OCI-LY7 (cell line): Measurements from ENCODE around the gene C4B. TPM values are rescaled to one million over a fixed set of nuclear protein-coding genes. Genes with fewer than 3 reads are reported as not detected.

Experiments
- BruUV-seq: library from RNA; stranded (reverse); fragments of 400-500 nt; replicated peaks from 2 replicates; lab custom pipeline; 2021; lab: Mats Ljungman, UMichigan
- CTCF ChIA-PET: fragments of 300-600 bp; sonication (Branson Sonifier 250); formaldehyde crosslinking; loops from one replicate; lab custom pipeline; 2022; ENCODE audit warnings: antibody characterized with exemption; ENCODE audit not compliant: unreplicated experiment; lab: Charles Lee
- POLR2A ChIA-PET: fragments of 300-600 bp; sonication (Branson Sonifier 250); formaldehyde crosslinking; loops from one replicate; lab custom pipeline; 2022; ENCODE audit warnings: antibody characterized with exemption; lab: Charles Lee
- DNase-seq: peaks from one replicate; pipeline ENCODE4 v3.0.0-alpha.2; 2015; ENCODE audit warnings: low spot score
- H2AFZ ChIP-seq: fragments of 200-600 bp; sonication (generic), shearing (Covaris generic); 2 replicates; pipeline ENCODE4 v1.6.1; 2014; ENCODE audit warnings: mild to moderate bottlenecking, antibody characterized with exemption, low read length, moderate library complexity
- H3K27ac ChIP-seq: fragments of 200-600 bp; sonication (generic); 2 replicates; pipeline ENCODE4 v1.5.1; 2014; ENCODE audit warnings: mixed run types, low read depth, mild to moderate bottlenecking, moderate library complexity, low read length, inconsistent platforms; ENCODE audit not compliant: poor library complexity, severe bottlenecking
- H3K36me3 ChIP-seq: fragments of 200-600 bp; sonication (generic); 2 replicates; pipeline ENCODE4 v1.6.1; 2014; ENCODE audit warnings: mild to moderate bottlenecking, antibody characterized with exemption, low read length, moderate library complexity, mixed read lengths; ENCODE audit not compliant: insufficient read depth
- H3K4me1 ChIP-seq: fragments of 200-600 bp; sonication (generic); 2 replicates; pipeline ENCODE4 v1.5.1; 2014; ENCODE audit warnings: mild to moderate bottlenecking, low read length; ENCODE audit not compliant: insufficient read depth, poor library complexity, severe bottlenecking
- H3K4me2 ChIP-seq: fragments of 200-600 bp; sonication (generic); 2 replicates; pipeline ENCODE4 v1.6.1; 2014; ENCODE audit warnings: mild to moderate bottlenecking, low read length
- H3K4me3 ChIP-seq: fragments of 200-600 bp; sonication (generic); 2 replicates; pipeline ENCODE4 v1.5.1; 2014; ENCODE audit warnings: mild to moderate bottlenecking, low read depth, low read length; ENCODE audit not compliant: poor library complexity, severe bottlenecking
- H3K79me2 ChIP-seq: fragments of 200-600 bp; sonication (generic); 2 replicates; pipeline ENCODE4 v1.6.1; 2016; ENCODE audit warnings: low read depth, mild to moderate bottlenecking, low read length, moderate library complexity, mixed read lengths; ENCODE audit not compliant: insufficient read depth
- H3K9me2 ChIP-seq: fragments of 200-600 bp; sonication (generic); 2 replicates; pipeline ENCODE4 v1.6.1; 2016; ENCODE audit warnings: mild to moderate bottlenecking, low read length, mixed read lengths; ENCODE audit not compliant: insufficient read depth
- H3K9me3 ChIP-seq: fragments of 200-600 bp; sonication (generic); 2 replicates; pipeline ENCODE4 v1.6.1; 2014; ENCODE audit warnings: mild to moderate bottlenecking, mixed run types, low read length, mixed read lengths
- H4K20me1 ChIP-seq: fragments of 200-600 bp; sonication (generic); 2 replicates; pipeline ENCODE4 v1.6.1; 2014; ENCODE audit warnings: mild to moderate bottlenecking, antibody characterized with exemption, low read length, moderate library complexity, mixed read lengths; ENCODE audit not compliant: insufficient read depth
- EZH2phosphoT487 ChIP-seq: fragments of 200-600 bp; sonication (generic); IDR thresholded peaks from 2 replicates; pipeline ENCODE4 v1.6.1; 2018; ENCODE audit warnings: low read depth, borderline replicate concordance, mild to moderate bottlenecking, mixed run types, antibody characterized with exemption, low read length, moderate library complexity, mixed read lengths
- intact Hi-C: fragments of 100-400 bp; cut with micrococcal nuclease; formaldehyde crosslinking; loops from one replicate; pipeline ENCODE4 v1.10.0; 2022; ENCODE audit not compliant: unreplicated experiment
- total RNA-seq, 2 experiments: library from RNA; depleted of rRNA in 1 of 2; stranded (reverse); fragments of >200 nt in 1 of 2; shearing (Covaris generic) in 1 of 2; gene quantifications; 2 replicates each; pipeline ENCODE4 v1.2.3, GENCODE V29; 2014 to 2022
- TF ChIP-seq, protein P1 (sequence below): fragments of 200-600 bp; sonication (generic); conservative IDR thresholded peaks from 2 replicates; pipeline ENCODE4 v1.5.1; 2014; ENCODE audit warnings: mild to moderate bottlenecking, antibody characterized with exemption, low read length, moderate library complexity, mixed read lengths

The C4B gene
- total RNA-seq, 2 experiments from 2014 or later = 2.9 to 3.7 TPM

GRCh38 chr6:32070814-32071543 lies 56.4 kb downstream of the C4B start:
- TF ChIP-seq, protein P1, sequence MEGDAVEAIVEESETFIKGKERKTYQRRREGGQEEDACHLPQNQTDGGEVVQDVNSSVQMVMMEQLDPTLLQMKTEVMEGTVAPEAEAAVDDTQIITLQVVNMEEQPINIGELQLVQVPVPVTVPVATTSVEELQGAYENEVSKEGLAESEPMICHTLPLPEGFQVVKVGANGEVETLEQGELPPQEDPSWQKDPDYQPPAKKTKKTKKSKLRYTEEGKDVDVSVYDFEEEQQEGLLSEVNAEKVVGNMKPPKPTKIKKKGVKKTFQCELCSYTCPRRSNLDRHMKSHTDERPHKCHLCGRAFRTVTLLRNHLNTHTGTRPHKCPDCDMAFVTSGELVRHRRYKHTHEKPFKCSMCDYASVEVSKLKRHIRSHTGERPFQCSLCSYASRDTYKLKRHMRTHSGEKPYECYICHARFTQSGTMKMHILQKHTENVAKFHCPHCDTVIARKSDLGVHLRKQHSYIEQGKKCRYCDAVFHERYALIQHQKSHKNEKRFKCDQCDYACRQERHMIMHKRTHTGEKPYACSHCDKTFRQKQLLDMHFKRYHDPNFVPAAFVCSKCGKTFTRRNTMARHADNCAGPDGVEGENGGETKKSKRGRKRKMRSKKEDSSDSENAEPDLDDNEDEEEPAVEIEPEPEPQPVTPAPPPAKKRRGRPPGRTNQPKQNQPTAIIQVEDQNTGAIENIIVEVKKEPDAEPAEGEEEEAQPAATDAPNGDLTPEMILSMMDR = no peak
- no peak for TF ChIP-seq EZH2phosphoT487
- H3K9me3 ChIP-seq = no peaks in the 10 kb centered on the region
- H4K20me1 ChIP-seq = no peaks in the 10 kb centered on the region
- H3K9me2 ChIP-seq = no peaks in the 10 kb centered on the region
- ChIA-PET CTCF (no interaction called here), POLR2A (interaction anchor here (0.7 kb wide), 2 partner anchors 7 to 173 kb away, joined by 3 to 5 read pairs; no protein-coding TSS in a partner anchor)
- H3K36me3 ChIP-seq = no peaks in the 10 kb centered on the region
- BruUV-seq = no TSS peak
- H3K4me3 ChIP-seq = no peak overlapping the region
- no peak overlapping the region for H3K27ac ChIP-seq
- intact Hi-C loops = no loop called here
- no peaks in the 10 kb centered on the region for H3K4me1 ChIP-seq
- H3K4me2 ChIP-seq = no peak overlapping the region
- no peaks in the 10 kb centered on the region for H3K79me2 ChIP-seq
- no peak for DNase-seq
- H2AFZ ChIP-seq = no peak overlapping the region

- no TSS peak for BruUV-seq
- H3K27ac ChIP-seq = no peak overlapping the region
- no peaks in the 10 kb centered on the region for H3K36me3 ChIP-seq
- no peak overlapping the region for H3K4me3 ChIP-seq
- TF ChIP-seq, protein P1 = no peak
- no peak for TF ChIP-seq EZH2phosphoT487
- intact Hi-C loops = no loop called here
- H3K9me2 ChIP-seq = no peaks in the 10 kb centered on the region
- ChIA-PET CTCF (no interaction called here), POLR2A (no interaction called here)
- no peak for DNase-seq
- no peaks in the 10 kb centered on the region for H3K4me1 ChIP-seq
- H4K20me1 ChIP-seq = no peaks in the 10 kb centered on the region
- no peaks in the 10 kb centered on the region for H3K9me3 ChIP-seq
- H3K4me2 ChIP-seq = no peak overlapping the region
- no peaks in the 10 kb centered on the region for H3K79me2 ChIP-seq
- H2AFZ ChIP-seq = no peak overlapping the region
These were observed 58.5 kb downstream of the C4B start for GRCh38 chr6:32073101-32073500.

GRCh38 chr6:32073613-32074012 lies 59.0 kb downstream of the C4B start:
- TF ChIP-seq EZH2phosphoT487 = no peak
- TF ChIP-seq, protein P1 = no peak
- H4K20me1 ChIP-seq = no peaks in the 10 kb centered on the region
- intact Hi-C loops = no loop called here
- no peaks in the 10 kb centered on the region for H3K9me3 ChIP-seq
- no peaks in the 10 kb centered on the region for H3K9me2 ChIP-seq
- no peaks in the 10 kb centered on the region for H3K36me3 ChIP-seq
- no TSS peak for BruUV-seq
- no peak overlapping the region for H3K4me2 ChIP-seq
- no peak overlapping the region for H3K27ac ChIP-seq
- no peaks in the 10 kb centered on the region for H3K4me1 ChIP-seq
- no peaks in the 10 kb centered on the region for H3K79me2 ChIP-seq
- ChIA-PET CTCF (no interaction called here), POLR2A (no interaction called here)
- no peak overlapping the region for H2AFZ ChIP-seq
- H3K4me3 ChIP-seq = no peak overlapping the region
- no peak for DNase-seq
